HepG2 (cell line): ENCODE data around the gene C1orf159. TPM values are rescaled to one million over a fixed set of nuclear protein-coding genes. Genes with fewer than 3 reads are reported as not detected.

ENCODE experiments used
- ARID2 ChIP-seq: sonication (generic); formaldehyde crosslinking; IDR thresholded peaks from 2 replicates; pipeline ENCODE4 v1.8.1; 2022; ENCODE audit warnings: mild to moderate bottlenecking, missing genetic modification reagents, borderline replicate concordance
- NKX3-1 ChIP-seq: sonication (generic); formaldehyde crosslinking; IDR thresholded peaks from 2 replicates; pipeline ENCODE4 v1.5.0; 2020; ENCODE audit warnings: missing genetic modification reagents
- NPAS2 ChIP-seq: sonication (generic); formaldehyde crosslinking; IDR thresholded peaks from 2 replicates; pipeline ENCODE4 v1.8.0; 2022; ENCODE audit warnings: mild to moderate bottlenecking, missing genetic modification reagents, borderline replicate concordance
- SIN3A ChIP-seq: IDR thresholded peaks from 2 replicates; pipeline ENCODE4 v1.6.1; 2011; ENCODE audit warnings: low read depth, mild to moderate bottlenecking, control low read depth, low read length, borderline replicate concordance
- SNAI1 ChIP-seq: sonication (generic); formaldehyde crosslinking; IDR thresholded peaks from 2 replicates; pipeline ENCODE4 v1.5.0; 2020; ENCODE audit warnings: mild to moderate bottlenecking, missing genetic modification reagents, borderline replicate concordance
- YY1 ChIP-seq: IDR thresholded peaks from 2 replicates; pipeline ENCODE4 v1.6.1; 2011; ENCODE audit warnings: low read length, low read depth, moderate library complexity, mild to moderate bottlenecking; ENCODE audit not compliant: insufficient read depth, insufficient replicate concordance
- ZKSCAN8 ChIP-seq: IDR thresholded peaks from 2 replicates; pipeline ENCODE4 v1.6.1; 2016; ENCODE audit warnings: borderline replicate concordance, missing genetic modification reagents, missing compliant biosample characterization
- ZNF326 ChIP-seq: sonication (generic); formaldehyde crosslinking; IDR thresholded peaks from 2 replicates; pipeline ENCODE4 v1.4.0; 2020; ENCODE audit warnings: missing genetic modification reagents, borderline replicate concordance
- ZNF563 ChIP-seq: sonication (generic); formaldehyde crosslinking; IDR thresholded peaks from 2 replicates; pipeline ENCODE4 v1.8.0; 2022; ENCODE audit warnings: mild to moderate bottlenecking, moderate library complexity, missing genetic modification reagents
- ZNF674 ChIP-seq: sonication (generic); formaldehyde crosslinking; IDR thresholded peaks from 2 replicates; pipeline ENCODE4 v1.5.0; 2020; ENCODE audit warnings: low read depth, mild to moderate bottlenecking, missing genetic modification reagents
- polyA plus RNA-seq, 8 experiments: library from polyadenylated mRNA; depleted of rRNA in 3 of 8; stranded (reverse) in 7 of 8; unstranded in 1 of 8; fragments of >200 nt; fragmentation: Illumina TruSeq in 4 of 8; extraction: Trizol in 4 of 8; gene quantifications; 2 replicates each; pipeline versions ENCODE4 v1.2.1 to v1.2.3, GENCODE V29; 2011 to 2016; ENCODE audit warnings: low read depth in 4 of 8, missing spikeins in 1 of 8, mixed read lengths in 1 of 8; ENCODE audit not compliant: insufficient read depth in 1 of 8
- total RNA-seq, 5 experiments: library from RNA; depleted of rRNA; stranded (reverse); fragments of >200 nt; fragmentation: Illumina TruSeq; extraction: Trizol; gene quantifications; 2 replicates each; pipeline ENCODE4 v1.2.3, GENCODE V29; 2016; ENCODE audit warnings: low read depth in 1 of 5
- TF ChIP-seq, protein P1 (sequence below): sonication (generic); formaldehyde crosslinking; IDR thresholded peaks from 2 replicates; pipeline ENCODE4 v1.5.0; 2020; ENCODE audit warnings: missing genetic modification reagents
- TF ChIP-seq, protein P2 (sequence below): sonication (generic); formaldehyde crosslinking; IDR thresholded peaks from 2 replicates; pipeline ENCODE4 v1.4.0; 2020; ENCODE audit warnings: missing genetic modification reagents
- TF ChIP-seq, protein P3 (sequence below): sonication (generic); formaldehyde crosslinking; IDR thresholded peaks from 2 replicates; pipeline ENCODE4 v1.4.0; 2020; ENCODE audit warnings: missing genetic modification reagents
- TF ChIP-seq, protein P4 (sequence below): sonication (generic); formaldehyde crosslinking; IDR thresholded peaks from 2 replicates; pipeline ENCODE4 v1.4.0; 2020; ENCODE audit warnings: missing genetic modification reagents
- TF ChIP-seq, protein P5 (sequence below): sonication (generic); formaldehyde crosslinking; IDR thresholded peaks from 2 replicates; pipeline ENCODE4 v1.8.0; 2023; ENCODE audit warnings: mild to moderate bottlenecking, missing genetic modification reagents

Gene C1orf159
- total and polyA plus RNA-seq, 2 of the 13 experiments (the other 11 are each of a cell fraction or from before 2014, with no cell fraction given): 3.8 to 6.7 TPM

DNA sequence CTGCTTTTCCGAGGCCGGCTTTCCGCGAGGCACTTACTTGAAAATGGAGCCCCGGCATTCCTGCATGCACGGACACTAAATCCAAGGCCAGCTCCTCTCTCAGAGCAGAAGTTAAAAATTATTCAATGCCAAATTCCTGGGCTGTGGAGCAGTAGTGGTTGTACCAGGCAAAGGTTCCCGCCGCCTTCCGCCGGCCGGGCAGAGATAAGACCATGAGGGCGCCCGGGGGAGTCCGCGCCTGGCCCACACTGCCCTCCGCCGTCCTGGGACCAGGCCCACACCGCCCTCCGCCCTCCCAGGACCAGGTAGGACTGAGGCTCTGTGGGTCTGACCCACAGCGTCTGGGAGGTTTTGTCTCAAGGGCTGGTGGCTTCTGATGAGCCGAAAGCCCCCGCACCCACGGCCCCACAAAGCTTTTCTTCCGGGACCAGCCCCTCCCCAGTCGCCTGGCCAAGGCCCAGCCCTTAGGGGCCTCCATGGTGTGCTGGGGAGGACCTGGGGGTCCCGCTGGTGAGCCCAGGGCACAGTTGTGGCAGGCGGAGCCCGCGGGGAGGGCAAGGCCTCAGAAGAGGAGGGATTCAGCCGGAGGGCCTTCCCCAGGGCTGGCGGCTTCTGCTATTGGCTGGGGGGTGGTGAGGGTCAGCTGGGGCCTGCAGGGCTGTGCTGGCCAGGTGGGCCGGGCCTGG, 12.7 kb upstream of the C1orf159 start (continued):
- TF ChIP-seq, protein P1, sequence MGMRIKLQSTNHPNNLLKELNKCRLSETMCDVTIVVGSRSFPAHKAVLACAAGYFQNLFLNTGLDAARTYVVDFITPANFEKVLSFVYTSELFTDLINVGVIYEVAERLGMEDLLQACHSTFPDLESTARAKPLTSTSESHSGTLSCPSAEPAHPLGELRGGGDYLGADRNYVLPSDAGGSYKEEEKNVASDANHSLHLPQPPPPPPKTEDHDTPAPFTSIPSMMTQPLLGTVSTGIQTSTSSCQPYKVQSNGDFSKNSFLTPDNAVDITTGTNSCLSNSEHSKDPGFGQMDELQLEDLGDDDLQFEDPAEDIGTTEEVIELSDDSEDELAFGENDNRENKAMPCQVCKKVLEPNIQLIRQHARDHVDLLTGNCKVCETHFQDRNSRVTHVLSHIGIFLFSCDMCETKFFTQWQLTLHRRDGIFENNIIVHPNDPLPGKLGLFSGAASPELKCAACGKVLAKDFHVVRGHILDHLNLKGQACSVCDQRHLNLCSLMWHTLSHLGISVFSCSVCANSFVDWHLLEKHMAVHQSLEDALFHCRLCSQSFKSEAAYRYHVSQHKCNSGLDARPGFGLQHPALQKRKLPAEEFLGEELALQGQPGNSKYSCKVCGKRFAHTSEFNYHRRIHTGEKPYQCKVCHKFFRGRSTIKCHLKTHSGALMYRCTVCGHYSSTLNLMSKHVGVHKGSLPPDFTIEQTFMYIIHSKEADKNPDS: no peak
- TF ChIP-seq NPAS2 (CRISPR knock-in tag) (no peak), SIN3A (no peak), SNAI1 (CRISPR knock-in tag) (0 out of 2 replicates have a peak, but pooled peaks have one; percentile 41), YY1 (peak; percentile 22), NKX3-1 (no peak), ZNF326 (CRISPR knock-in tag) (no peak), ARID2 (0 out of 2 replicates have a peak, but pooled peaks have one; percentile 12), ZNF674 (CRISPR knock-in tag) (no peak), ZNF563 (0 out of 2 replicates have a peak, but pooled peaks have one; percentile 44), ZKSCAN8 (CRISPR knock-in tag) (peak; percentile 44; the same call in 1 of the 2 replicates)
- TF ChIP-seq, protein P2, sequence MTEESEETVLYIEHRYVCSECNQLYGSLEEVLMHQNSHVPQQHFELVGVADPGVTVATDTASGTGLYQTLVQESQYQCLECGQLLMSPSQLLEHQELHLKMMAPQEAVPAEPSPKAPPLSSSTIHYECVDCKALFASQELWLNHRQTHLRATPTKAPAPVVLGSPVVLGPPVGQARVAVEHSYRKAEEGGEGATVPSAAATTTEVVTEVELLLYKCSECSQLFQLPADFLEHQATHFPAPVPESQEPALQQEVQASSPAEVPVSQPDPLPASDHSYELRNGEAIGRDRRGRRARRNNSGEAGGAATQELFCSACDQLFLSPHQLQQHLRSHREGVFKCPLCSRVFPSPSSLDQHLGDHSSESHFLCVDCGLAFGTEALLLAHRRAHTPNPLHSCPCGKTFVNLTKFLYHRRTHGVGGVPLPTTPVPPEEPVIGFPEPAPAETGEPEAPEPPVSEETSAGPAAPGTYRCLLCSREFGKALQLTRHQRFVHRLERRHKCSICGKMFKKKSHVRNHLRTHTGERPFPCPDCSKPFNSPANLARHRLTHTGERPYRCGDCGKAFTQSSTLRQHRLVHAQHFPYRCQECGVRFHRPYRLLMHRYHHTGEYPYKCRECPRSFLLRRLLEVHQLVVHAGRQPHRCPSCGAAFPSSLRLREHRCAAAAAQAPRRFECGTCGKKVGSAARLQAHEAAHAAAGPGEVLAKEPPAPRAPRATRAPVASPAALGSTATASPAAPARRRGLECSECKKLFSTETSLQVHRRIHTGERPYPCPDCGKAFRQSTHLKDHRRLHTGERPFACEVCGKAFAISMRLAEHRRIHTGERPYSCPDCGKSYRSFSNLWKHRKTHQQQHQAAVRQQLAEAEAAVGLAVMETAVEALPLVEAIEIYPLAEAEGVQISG (CRISPR knock-in tag): peak; percentile 35; the same call in 1 of the 2 replicates
- TF ChIP-seq, protein P3, sequence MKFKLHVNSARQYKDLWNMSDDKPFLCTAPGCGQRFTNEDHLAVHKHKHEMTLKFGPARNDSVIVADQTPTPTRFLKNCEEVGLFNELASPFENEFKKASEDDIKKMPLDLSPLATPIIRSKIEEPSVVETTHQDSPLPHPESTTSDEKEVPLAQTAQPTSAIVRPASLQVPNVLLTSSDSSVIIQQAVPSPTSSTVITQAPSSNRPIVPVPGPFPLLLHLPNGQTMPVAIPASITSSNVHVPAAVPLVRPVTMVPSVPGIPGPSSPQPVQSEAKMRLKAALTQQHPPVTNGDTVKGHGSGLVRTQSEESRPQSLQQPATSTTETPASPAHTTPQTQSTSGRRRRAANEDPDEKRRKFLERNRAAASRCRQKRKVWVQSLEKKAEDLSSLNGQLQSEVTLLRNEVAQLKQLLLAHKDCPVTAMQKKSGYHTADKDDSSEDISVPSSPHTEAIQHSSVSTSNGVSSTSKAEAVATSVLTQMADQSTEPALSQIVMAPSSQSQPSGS: peak; percentile 51; the same call in 1 of the 2 replicates
- TF ChIP-seq, protein P4, sequence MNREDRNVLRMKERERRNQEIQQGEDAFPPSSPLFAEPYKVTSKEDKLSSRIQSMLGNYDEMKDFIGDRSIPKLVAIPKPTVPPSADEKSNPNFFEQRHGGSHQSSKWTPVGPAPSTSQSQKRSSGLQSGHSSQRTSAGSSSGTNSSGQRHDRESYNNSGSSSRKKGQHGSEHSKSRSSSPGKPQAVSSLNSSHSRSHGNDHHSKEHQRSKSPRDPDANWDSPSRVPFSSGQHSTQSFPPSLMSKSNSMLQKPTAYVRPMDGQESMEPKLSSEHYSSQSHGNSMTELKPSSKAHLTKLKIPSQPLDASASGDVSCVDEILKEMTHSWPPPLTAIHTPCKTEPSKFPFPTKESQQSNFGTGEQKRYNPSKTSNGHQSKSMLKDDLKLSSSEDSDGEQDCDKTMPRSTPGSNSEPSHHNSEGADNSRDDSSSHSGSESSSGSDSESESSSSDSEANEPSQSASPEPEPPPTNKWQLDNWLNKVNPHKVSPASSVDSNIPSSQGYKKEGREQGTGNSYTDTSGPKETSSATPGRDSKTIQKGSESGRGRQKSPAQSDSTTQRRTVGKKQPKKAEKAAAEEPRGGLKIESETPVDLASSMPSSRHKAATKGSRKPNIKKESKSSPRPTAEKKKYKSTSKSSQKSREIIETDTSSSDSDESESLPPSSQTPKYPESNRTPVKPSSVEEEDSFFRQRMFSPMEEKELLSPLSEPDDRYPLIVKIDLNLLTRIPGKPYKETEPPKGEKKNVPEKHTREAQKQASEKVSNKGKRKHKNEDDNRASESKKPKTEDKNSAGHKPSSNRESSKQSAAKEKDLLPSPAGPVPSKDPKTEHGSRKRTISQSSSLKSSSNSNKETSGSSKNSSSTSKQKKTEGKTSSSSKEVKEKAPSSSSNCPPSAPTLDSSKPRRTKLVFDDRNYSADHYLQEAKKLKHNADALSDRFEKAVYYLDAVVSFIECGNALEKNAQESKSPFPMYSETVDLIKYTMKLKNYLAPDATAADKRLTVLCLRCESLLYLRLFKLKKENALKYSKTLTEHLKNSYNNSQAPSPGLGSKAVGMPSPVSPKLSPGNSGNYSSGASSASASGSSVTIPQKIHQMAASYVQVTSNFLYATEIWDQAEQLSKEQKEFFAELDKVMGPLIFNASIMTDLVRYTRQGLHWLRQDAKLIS (CRISPR knock-in tag): 0 out of 2 replicates have a peak, but pooled peaks have one; percentile 28
- TF ChIP-seq, protein P5, sequence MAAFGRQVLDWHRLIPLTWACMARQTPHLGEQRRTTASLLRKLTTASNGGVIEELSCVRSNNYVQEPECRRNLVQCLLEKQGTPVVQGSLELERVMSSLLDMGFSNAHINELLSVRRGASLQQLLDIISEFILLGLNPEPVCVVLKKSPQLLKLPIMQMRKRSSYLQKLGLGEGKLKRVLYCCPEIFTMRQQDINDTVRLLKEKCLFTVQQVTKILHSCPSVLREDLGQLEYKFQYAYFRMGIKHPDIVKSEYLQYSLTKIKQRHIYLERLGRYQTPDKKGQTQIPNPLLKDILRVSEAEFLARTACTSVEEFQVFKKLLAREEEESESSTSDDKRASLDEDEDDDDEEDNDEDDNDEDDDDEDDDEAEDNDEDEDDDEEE (CRISPR knock-in tag): no peak
